ENCODE results near the gene TBC1D2.

- TF ChIP-seq CTCF (IDR thresholded peaks at IDR 0.05) (no peak), SMC3 (IDR thresholded peaks at IDR 0.05) (no peak), HDAC2 (IDR thresholded peaks at IDR 0.05) (no peak), RCOR1 (IDR thresholded peaks at IDR 0.05; ENCODE audit: low read depth, low read length) (no peak), CBX8 (IDR thresholded peaks at IDR 0.05) (no peak), MAFK (IDR thresholded peaks at IDR 0.05; ENCODE audit: partially characterized antibody) (no peak), ZSCAN20 (CRISPR knock-in tag; IDR thresholded peaks at IDR 0.05) (no peak), REST (IDR thresholded peaks at IDR 0.05) (no peak), ESRRA (IDR thresholded peaks at IDR 0.05; ENCODE audit: borderline replicate concordance, low read length) (no peak), CEBPB (IDR thresholded peaks at IDR 0.05) (no peak), BHLHE40 (IDR thresholded peaks at IDR 0.05; ENCODE audit: low read depth, low read length) (no peak)
These were observed 62.0 kb downstream of the TBC1D2 start for GRCh38 chr9:98193336-98193944.

All from A549 (cell line).